Gastroesophageal sphincter (tissue), 4 donors: ENCODE measurements around the gene GPR137C. TPM values are rescaled to one million over a fixed set of nuclear protein-coding genes. Genes with fewer than 3 reads are reported as not detected.

ENCODE experiments used
- ATAC-seq: fragments of 150-250 bp; one replicate; pipeline ENCODE4 v1.9.1; 2016; ENCODE audit warnings: mild to moderate bottlenecking, moderate library complexity
- H3K27ac ChIP-seq, 4 donors: fragments of 200-600 bp; sonication (generic) in 3 of 4; 1 replicate in 3 of 4; 2 replicates in 1 of 4; pipeline ENCODE4 v1.5.1; 2016 to 2019
- H3K27me3 ChIP-seq: fragments of 200-600 bp; sonication (generic); one replicate; pipeline ENCODE4 v1.5.1; 2019
- H3K36me3 ChIP-seq, 2 donors: fragments of 200-600 bp; sonication (generic); one replicate each; pipeline ENCODE4 v1.5.1; 2019; ENCODE audit warnings: control low read depth in 1 of 2
- H3K4me1 ChIP-seq, 3 donors: fragments of 200-600 bp; sonication (generic); 1 replicate in 2 of 3; 2 replicates in 1 of 3; pipeline ENCODE4 v1.5.1; 2016 to 2019; ENCODE audit warnings: control low read depth in 2 of 3
- H3K4me3 ChIP-seq, 2 donors: fragments of 200-600 bp; sonication (generic); one replicate each; pipeline ENCODE4 v1.5.1; 2019; ENCODE audit warnings: mild to moderate bottlenecking in 1 of 2, moderate library complexity in 1 of 2
- H3K9me3 ChIP-seq, 3 donors: fragments of 200-600 bp; sonication (generic); one replicate each; pipeline ENCODE4 v1.5.1; 2017 to 2019; ENCODE audit warnings: control low read depth in 2 of 3
- EP300 ChIP-seq: sonication (generic); formaldehyde crosslinking; IDR thresholded peaks from one replicate; pipeline ENCODE4 v1.6.1; 2017; ENCODE audit warnings: antibody characterized with exemption, mild to moderate bottlenecking
- POLR2A ChIP-seq, 2 donors: fragments of 450-650 bp; IDR thresholded peaks; one replicate each; pipeline ENCODE4 v1.6.1; 2017; ENCODE audit warnings: antibody characterized with exemption in 2 of 2, mild to moderate bottlenecking in 2 of 2, moderate library complexity in 1 of 2
- POLR2AphosphoS5 ChIP-seq: sonication (generic); formaldehyde crosslinking; IDR thresholded peaks from one replicate; pipeline ENCODE4 v1.6.1; 2017; ENCODE audit warnings: antibody characterized with exemption
- WGBS, 2 donors: methylation state at CpG; one replicate each; pipeline ENCODE4 v1.1.5; 2018; ENCODE audit warnings: low coverage in 1 of 2; 5-methylcytosine and 5-hydroxymethylcytosine counted together
- total RNA-seq, 4 donors: library from RNA; depleted of rRNA; stranded (reverse); fragments of >200 nt; gene quantifications; one replicate each; pipeline ENCODE4 v1.1.0, GENCODE V29; 2016
- TF ChIP-seq, protein P1 (sequence below), 4 experiments: fragments of 200-600 bp in 2 of 4; fragments of 450-650 bp in 2 of 4; sonication (generic) in 1 of 4; IDR thresholded peaks; one replicate each; pipeline ENCODE4 v1.5.1; 2017 to 2019; ENCODE audit warnings: antibody characterized with exemption in 4 of 4, mild to moderate bottlenecking in 2 of 4, moderate library complexity in 2 of 4

Gene GPR137C
- total RNA-seq, 4 donors from 2014 or later: 0.12 to 0.54 (median 0.19) TPM

DNA sequence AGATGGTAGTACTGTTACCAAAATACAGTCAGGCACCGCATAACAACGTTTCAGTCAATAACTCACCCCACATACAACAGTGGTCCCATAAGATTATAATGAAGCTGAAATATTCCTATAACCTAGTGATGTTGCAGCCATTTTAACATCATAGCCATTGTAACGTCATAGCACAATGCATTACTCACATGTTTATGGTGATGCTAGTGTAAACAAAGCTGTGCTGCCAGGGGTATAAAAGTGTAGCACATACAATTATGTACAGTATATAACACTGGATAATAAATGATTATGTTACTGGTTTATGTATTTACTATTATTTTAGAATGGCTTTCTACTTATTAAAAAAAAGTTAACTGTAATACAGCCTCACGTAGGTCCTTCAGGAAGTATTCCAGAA, 37.0 kb downstream of the GPR137C start:
- TF ChIP-seq, protein P1, sequence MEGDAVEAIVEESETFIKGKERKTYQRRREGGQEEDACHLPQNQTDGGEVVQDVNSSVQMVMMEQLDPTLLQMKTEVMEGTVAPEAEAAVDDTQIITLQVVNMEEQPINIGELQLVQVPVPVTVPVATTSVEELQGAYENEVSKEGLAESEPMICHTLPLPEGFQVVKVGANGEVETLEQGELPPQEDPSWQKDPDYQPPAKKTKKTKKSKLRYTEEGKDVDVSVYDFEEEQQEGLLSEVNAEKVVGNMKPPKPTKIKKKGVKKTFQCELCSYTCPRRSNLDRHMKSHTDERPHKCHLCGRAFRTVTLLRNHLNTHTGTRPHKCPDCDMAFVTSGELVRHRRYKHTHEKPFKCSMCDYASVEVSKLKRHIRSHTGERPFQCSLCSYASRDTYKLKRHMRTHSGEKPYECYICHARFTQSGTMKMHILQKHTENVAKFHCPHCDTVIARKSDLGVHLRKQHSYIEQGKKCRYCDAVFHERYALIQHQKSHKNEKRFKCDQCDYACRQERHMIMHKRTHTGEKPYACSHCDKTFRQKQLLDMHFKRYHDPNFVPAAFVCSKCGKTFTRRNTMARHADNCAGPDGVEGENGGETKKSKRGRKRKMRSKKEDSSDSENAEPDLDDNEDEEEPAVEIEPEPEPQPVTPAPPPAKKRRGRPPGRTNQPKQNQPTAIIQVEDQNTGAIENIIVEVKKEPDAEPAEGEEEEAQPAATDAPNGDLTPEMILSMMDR (IDR thresholded peaks at IDR 0.05): no peak
- TF ChIP-seq POLR2AphosphoS5 (no peak), EP300 (no peak), POLR2A (IDR thresholded peaks at IDR 0.05) (no peak)
- 70% methylated on average over 4 of the region's 4 CpGs for WGBS, 2 donors
- no peaks in the 10 kb centered on the region for H3K36me3 ChIP-seq
- H3K27ac ChIP-seq: no peak overlapping the region
- H3K4me3 ChIP-seq: no peak overlapping the region
- H3K9me3 ChIP-seq: peaks cover 0 to 8% (median 0%) of the 10 kb centered on the region in 3 donors
- no peak for ATAC-seq
- no peaks in the 10 kb centered on the region for H3K27me3 ChIP-seq
- no peaks in the 10 kb centered on the region for H3K4me1 ChIP-seq

DNA sequence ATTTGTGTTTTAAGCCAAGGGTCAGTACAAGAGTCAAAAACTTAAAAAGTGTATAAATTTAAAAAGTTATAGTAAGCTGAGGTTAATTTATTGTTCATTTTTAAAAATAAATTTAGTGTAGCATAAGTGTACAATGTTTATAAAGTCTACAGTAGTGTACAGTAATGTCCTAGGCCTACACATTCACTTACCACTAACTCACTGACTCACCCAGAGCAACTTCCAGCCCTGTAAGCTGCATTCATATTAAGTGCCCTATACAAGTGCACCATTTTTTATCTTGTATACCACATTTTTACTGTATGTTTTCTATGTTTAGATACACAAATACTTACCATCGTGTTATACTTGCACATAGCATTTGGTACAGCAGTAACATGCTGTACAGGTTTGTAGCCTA, 37.7 kb downstream of the GPR137C start:
- TF ChIP-seq EP300 (no peak), POLR2AphosphoS5 (no peak), POLR2A (IDR thresholded peaks at IDR 0.05) (no peak)
- TF ChIP-seq, protein P1 (IDR thresholded peaks at IDR 0.05): no peak
- H3K27ac ChIP-seq: no peak overlapping the region
- no peak overlapping the region for H3K4me3 ChIP-seq
- WGBS, 2 donors: 80 to 92% methylated on average over 1 of the region's 1 CpG
- H3K9me3 ChIP-seq: peaks cover 0 to 8% (median 0%) of the 10 kb centered on the region in 3 donors
- H3K36me3 ChIP-seq: no peaks in the 10 kb centered on the region
- H3K27me3 ChIP-seq: no peaks in the 10 kb centered on the region
- no peak for ATAC-seq
- no peaks in the 10 kb centered on the region for H3K4me1 ChIP-seq

DNA sequence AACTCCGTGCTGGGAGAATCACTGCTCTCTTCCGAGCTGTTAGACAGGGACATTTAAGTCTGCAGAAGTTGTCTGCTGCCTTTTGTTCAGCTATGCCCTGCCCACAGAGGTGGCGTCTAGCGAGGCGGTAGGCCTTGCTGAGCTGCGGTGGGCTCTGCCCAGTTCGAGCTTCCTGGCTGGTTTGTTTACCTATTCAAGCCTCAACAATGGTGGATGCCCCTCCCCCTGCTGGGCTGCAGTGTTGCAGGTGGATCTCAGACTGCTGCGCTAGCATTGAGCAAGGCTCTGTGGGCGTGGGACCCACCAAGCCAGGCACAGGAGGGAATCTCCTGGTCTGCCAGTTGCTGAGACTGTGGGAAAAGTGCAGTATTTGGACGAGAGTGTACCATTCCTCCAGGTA, 43.7 kb downstream of the GPR137C start:
- Histone ChIP-seq H3K27me3 (no peaks in the 10 kb centered on the region), H3K27ac (no peak overlapping the region), H3K4me3 (no peak overlapping the region), H3K4me1 (no peaks in the 10 kb centered on the region), H3K36me3 (no peaks in the 10 kb centered on the region), H3K9me3 (peaks cover 0 to 8% (median 0%) of the 10 kb centered on the region in 3 donors)
- no peak for ATAC-seq
- WGBS, 2 donors: 100% methylated on average over 1 of the region's 10 CpGs; no CpG with 5 or more reads in 1 of the 2 donors
- TF ChIP-seq POLR2A (IDR thresholded peaks at IDR 0.05): no peak
- TF ChIP-seq EP300: no peak
- TF ChIP-seq, protein P1 (IDR thresholded peaks at IDR 0.05): no peak
- no peak for TF ChIP-seq POLR2AphosphoS5

DNA sequence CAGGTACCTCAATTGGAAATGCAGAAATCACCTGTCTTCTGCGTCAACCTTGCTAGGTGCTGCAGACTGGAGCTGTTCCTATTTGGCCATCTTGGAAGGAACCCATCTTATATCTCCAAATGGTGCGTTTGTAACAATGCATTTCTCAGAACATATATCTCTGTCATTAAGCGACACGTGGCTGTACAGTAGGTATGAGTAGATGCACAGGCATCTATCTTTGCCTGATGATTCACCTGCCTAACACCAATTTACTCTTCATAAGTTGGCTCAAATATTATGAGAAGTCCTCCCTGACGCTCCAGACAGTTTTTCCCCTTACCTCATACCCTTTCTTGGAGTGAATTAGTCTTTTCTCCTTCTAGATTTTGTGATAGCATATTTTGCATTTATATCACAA, 44.2 kb downstream of the GPR137C start:
- Histone ChIP-seq H3K36me3 (no peaks in the 10 kb centered on the region), H3K27me3 (no peaks in the 10 kb centered on the region), H3K4me3 (no peak overlapping the region), H3K4me1 (no peaks in the 10 kb centered on the region), H3K9me3 (peaks cover 0 to 4% (median 0%) of the 10 kb centered on the region in 3 donors), H3K27ac (no peak overlapping the region)
- ATAC-seq: no peak
- TF ChIP-seq EP300: no peak
- no peak for TF ChIP-seq POLR2AphosphoS5
- TF ChIP-seq POLR2A (IDR thresholded peaks at IDR 0.05): no peak
- TF ChIP-seq, protein P1 (IDR thresholded peaks at IDR 0.05): no peak
- 73 to 99% methylated on average over 5 of the region's 5 CpGs for WGBS, 2 donors

DNA sequence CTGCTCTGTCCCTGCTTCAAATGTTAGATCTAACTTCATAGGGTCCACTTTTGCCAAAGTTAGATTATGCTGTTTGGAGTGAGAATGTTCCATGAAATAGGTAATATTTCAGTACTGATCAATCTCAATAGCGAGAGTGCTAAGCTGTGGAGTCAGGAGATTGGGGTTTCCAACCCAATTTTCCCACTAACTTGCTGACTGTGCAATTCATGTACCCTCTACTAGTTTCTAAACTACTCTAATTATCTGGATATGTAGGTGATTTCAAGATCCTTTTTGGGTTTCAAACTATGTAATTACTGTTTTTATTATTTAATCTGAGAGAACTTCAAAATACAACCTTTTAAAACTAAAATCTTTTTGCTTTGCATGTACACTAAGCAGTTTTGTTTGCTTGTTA, 45.9 kb downstream of the GPR137C start:
- H3K36me3 ChIP-seq: no peaks in the 10 kb centered on the region
- H3K27ac ChIP-seq: no peak overlapping the region
- TF ChIP-seq EP300 (no peak), POLR2A (IDR thresholded peaks at IDR 0.05) (no peak), POLR2AphosphoS5 (no peak)
- TF ChIP-seq, protein P1 (IDR thresholded peaks at IDR 0.05): no peak
- no peaks in the 10 kb centered on the region for H3K4me1 ChIP-seq
- no peak overlapping the region for H3K4me3 ChIP-seq
- 100% methylated on average over 1 of the region's 1 CpG for WGBS, 2 donors
- no peaks in the 10 kb centered on the region for H3K27me3 ChIP-seq
- ATAC-seq: no peak
- peaks cover 0 to 3% (median 0%) of the 10 kb centered on the region in 3 donors for H3K9me3 ChIP-seq
